ENCODE data around the gene SREBF2. TPM values are rescaled to one million over a fixed set of nuclear protein-coding genes. Genes with fewer than 3 reads are reported as not detected.
A peak's percentile ranks its signal among the peaks of the same experiment; 100 is the strongest.

SREBF2 gene
- polyA plus RNA-seq, 1 donor from 2014 or later, result 59.8 TPM

- Mint-ChIP-seq H3K4me1 (peaks cover 21 to 35% (median 32%) of the 10 kb centered on the region in 3 donors), H3K9me3 (no peaks in the 10 kb centered on the region), H3K27me3 (no peaks in the 10 kb centered on the region), H3K27ac (peak within 1 kb of the TSS; percentile 31 to 60 (median 46)), H3K36me3 (peaks cover 2% of the 10 kb centered on the region), H3K4me3 (peak within 1 kb of the TSS in 3 of 4 donors; percentile 5 to 86 (median 17))
Measured at GRCh38 chr22:41951898-41952474, 119.1 kb downstream of the SREBF2 start, which contains the start of gene SMIM45. SMIM45 (plus strand) TSS chr22:41952150.

GRCh38 chr22:41952713-41953112 is 119.8 kb downstream of the SREBF2 start:
- Mint-ChIP-seq H3K27me3 (no peaks in the 10 kb centered on the region), H3K27ac (peak overlapping the region in 1 of 3 donors; percentile 58), H3K36me3 (peaks cover 2% of the 10 kb centered on the region), H3K4me1 (peaks cover 26 to 34% (median 33%) of the 10 kb centered on the region in 3 donors), H3K9me3 (no peaks in the 10 kb centered on the region), H3K4me3 (no peak overlapping the region)

Other genes starting within 250 kb of the SREBF2 start
- gene PMM1, start 243.3 kb upstream of the SREBF2 start, polyA plus RNA-seq, result 21.8 TPM
- gene DESI1, start 212.1 kb upstream of the SREBF2 start, polyA plus RNA-seq, result 12.5 TPM
- gene XRCC6, start 211.8 kb upstream of the SREBF2 start, polyA plus RNA-seq, result 377 TPM
- gene SNU13, start 144.2 kb upstream of the SREBF2 start, polyA plus RNA-seq, result 316 TPM
- gene MEI1, start 133.6 kb upstream of the SREBF2 start, polyA plus RNA-seq, result 105 TPM
- 6.1 TPM for gene CCDC134, start 32.4 kb upstream of the SREBF2 start, polyA plus RNA-seq
- 1.7 TPM for gene SHISA8, start 82.0 kb downstream of the SREBF2 start, polyA plus RNA-seq
- 80.6 TPM for gene TNFRSF13C, start 93.7 kb downstream of the SREBF2 start, polyA plus RNA-seq
- 28.7 TPM for gene CENPM, start 114.0 kb downstream of the SREBF2 start, polyA plus RNA-seq
- gene SEPTIN3, start 136.3 kb downstream of the SREBF2 start, polyA plus RNA-seq, result 0.05 TPM
- 1.3 TPM for gene WBP2NL, start 165.7 kb downstream of the SREBF2 start, polyA plus RNA-seq
- 14.4 TPM for gene NAGA, start 237.7 kb downstream of the SREBF2 start, polyA plus RNA-seq
- gene PHETA2, start 241.1 kb downstream of the SREBF2 start, polyA plus RNA-seq, result 1.6 TPM
- 248 TPM for gene SMDT1, start 246.6 kb downstream of the SREBF2 start, polyA plus RNA-seq

Data from IgD-negative memory B cell (primary cell).